Naive thymus-derived CD8-positive, alpha-beta T cell (primary cell): Measurements from ENCODE around the gene ZNF117. TPM values are rescaled to one million over a fixed set of nuclear protein-coding genes. Genes with fewer than 3 reads are reported as not detected.
A peak's percentile ranks its signal among the peaks of the same experiment; 100 is the strongest.
"Not testable (repeated sequence)": the region's sequence is repeated elsewhere in the genome, so short reads cannot be mapped to it uniquely, and the experiment has no call there.

Experiments used
- ATAC-seq, 2 donors: fragments of 150-1000 bp; cut with Tn5 transposase in 1 of 2; sonication (Bioruptor Pico), chemical (Tn5 transposase) in 1 of 2; 1 replicate in 1 of 2; 2 replicates in 1 of 2; pipeline ENCODE4 v1.10.0; 2021; ENCODE audit warnings: mild to moderate bottlenecking in 2 of 2, moderate library complexity in 2 of 2
- POLR2A ChIA-PET: fragments of 350-600 bp; sonication (Branson Sonifier 250); formaldehyde crosslinking; loops from one replicate; lab custom pipeline; 2021; ENCODE audit warnings: antibody characterized with exemption; lab: Charles Lee
- DNase-seq, 10 donors: peaks; one replicate each; pipeline versions ENCODE4 v3.0.0 to v3.0.0-alpha.2; 2020 to 2022
- H3K27ac Mint-ChIP-seq, 10 donors: one replicate each; pipeline ENCODE4 v1.8.0; 2020 to 2022; ENCODE audit warnings: mild to moderate bottlenecking in 10 of 10, mixed read lengths in 10 of 10, moderate library complexity in 4 of 10, inconsistent platforms in 1 of 10
- H3K27me3 Mint-ChIP-seq, 5 donors: one replicate each; pipeline ENCODE4 v1.8.0; 2021 to 2022; ENCODE audit warnings: mixed read lengths in 5 of 5
- H3K36me3 Mint-ChIP-seq, 3 donors: one replicate each; pipeline ENCODE4 v1.8.0; 2020 to 2022; ENCODE audit warnings: mixed read lengths in 3 of 3, mild to moderate bottlenecking in 2 of 3, inconsistent platforms in 1 of 3
- H3K4me1 Mint-ChIP-seq, 4 donors: one replicate each; pipeline ENCODE4 v1.8.0; 2021 to 2022; ENCODE audit warnings: mixed read lengths in 4 of 4
- H3K4me3 Mint-ChIP-seq, 10 donors: one replicate each; pipeline ENCODE4 v1.8.0; 2020 to 2022; ENCODE audit warnings: mild to moderate bottlenecking in 10 of 10, mixed read lengths in 10 of 10, moderate library complexity in 6 of 10, inconsistent platforms in 1 of 10
- H3K9me3 Mint-ChIP-seq, 9 donors: one replicate each; pipeline ENCODE4 v1.8.0; 2020 to 2022; ENCODE audit warnings: mixed read lengths in 9 of 9, mild to moderate bottlenecking in 3 of 9, inconsistent platforms in 1 of 9, moderate library complexity in 1 of 9
- polyA plus RNA-seq, 3 donors: library from polyadenylated mRNA; unstranded; fragments of 300-500 nt; fragmentation: Illumina TruSeq; gene quantifications; one replicate each; pipeline ENCODE4 v1.2.3, GENCODE V29; 2021
- total RNA-seq, 8 experiments: library from RNA in 2 of 8; stranded (reverse) in 2 of 8; gene quantifications; one replicate each; pipeline ENCODE4 v1.2.3 and lab custom pipeline; 2021 to 2026

The ZNF117 gene
- total and polyA plus RNA-seq, 5 experiments from 2014 or later, result 0.13 to 5.9 (median 0.44) TPM

- Mint-ChIP-seq H3K9me3 (peaks cover 35 to 97% (median 74%) of the 10 kb centered on the region in 9 donors), H3K27ac (no peak overlapping the region), H3K4me3 (no peak overlapping the region), H3K27me3 (no peaks in the 10 kb centered on the region), H3K36me3 (peaks cover 28 to 83% (median 80%) of the 10 kb centered on the region in 3 donors), H3K4me1 (no peaks in the 10 kb centered on the region)
- POLR2A ChIA-PET, result no interaction called here
- DNase-seq (no peak), ATAC-seq (no peak)
Measured at GRCh38 chr7:64990216-64990615, 620 bp downstream of the ZNF117 start.

GRCh38 chr7:64978497-64979203 is 12.2 kb downstream of the ZNF117 start:
- Mint-ChIP-seq H3K9me3 (peaks cover 32 to 96% (median 63%) of the 10 kb centered on the region in 9 donors), H3K27me3 (no peaks in the 10 kb centered on the region), H3K4me3 (no peak overlapping the region), H3K36me3 (peaks cover 38 to 77% (median 63%) of the 10 kb centered on the region in 3 donors), H3K4me1 (no peaks in the 10 kb centered on the region), H3K27ac (no peak overlapping the region)
- ATAC-seq, result no peak
- POLR2A ChIA-PET, result no interaction called here
- no peak for DNase-seq

GRCh38 chr7:64965594-64965993 is 25.2 kb downstream of the ZNF117 start:
- Mint-ChIP-seq H3K36me3 (peaks cover 0 to 18% (median 9%) of the 10 kb centered on the region in 3 donors), H3K27ac (no peak overlapping the region), H3K9me3 (peaks cover 0 to 52% (median 30%) of the 10 kb centered on the region in 9 donors), H3K4me1 (no peaks in the 10 kb centered on the region), H3K27me3 (peaks cover 0 to 18% (median 3%) of the 10 kb centered on the region in 5 donors), H3K4me3 (no peak overlapping the region)
- POLR2A ChIA-PET, result no interaction called here
- no peak for DNase-seq
- ATAC-seq, result no peak

- POLR2A ChIA-PET, result no interaction called here
- Mint-ChIP-seq H3K9me3 (peaks cover 0 to 29% (median 10%) of the 10 kb centered on the region in 9 donors), H3K36me3 (peaks cover 0 to 11% (median 7%) of the 10 kb centered on the region in 3 donors), H3K27me3 (peaks cover 0 to 38% (median 3%) of the 10 kb centered on the region in 5 donors), H3K4me3 (no peak overlapping the region), H3K27ac (no peak overlapping the region), H3K4me1 (no peaks in the 10 kb centered on the region)
- ATAC-seq (no peak), DNase-seq (no peak)
Measured at GRCh38 chr7:64959072-64959747, 31.6 kb downstream of the ZNF117 start.

GRCh38 chr7:64951250-64951848 is 39.5 kb downstream of the ZNF117 start:
- peak in 1 of 2 donors; percentile 49 for ATAC-seq
- POLR2A ChIA-PET, result interaction anchor here (1.6 kb wide), 1 partner anchor 55 kb away, joined by 3 read pairs; the partner anchor contains the start of gene ERV3-1
- peak in 5 of 10 donors; percentile 16 to 56 (median 54) for DNase-seq

GRCh38 chr7:64950673-64951072 is 40.2 kb downstream of the ZNF117 start:
- peaks cover 16 to 47% (median 43%) of the 10 kb centered on the region in 5 donors for H3K27me3 Mint-ChIP-seq
- DNase-seq, H3K9me3 Mint-ChIP-seq, ATAC-seq, H3K4me3 Mint-ChIP-seq, H3K4me1 Mint-ChIP-seq, H3K36me3 Mint-ChIP-seq, POLR2A ChIA-PET: not testable (repeated sequence)
- peak overlapping the region in 1 of 10 donors; percentile 29 for H3K27ac Mint-ChIP-seq

More at GRCh38 chr7:64951250-64951848, 39.5 kb downstream of the ZNF117 start:
- no peaks in the 10 kb centered on the region for H3K36me3 Mint-ChIP-seq
- H3K4me3 Mint-ChIP-seq, result no peak overlapping the region
- H3K4me1 Mint-ChIP-seq, result peaks cover 1 to 7% (median 6%) of the 10 kb centered on the region in 4 donors
- H3K27me3 Mint-ChIP-seq, result peaks cover 11 to 40% (median 36%) of the 10 kb centered on the region in 5 donors
- no peak overlapping the region for H3K27ac Mint-ChIP-seq
- H3K9me3 Mint-ChIP-seq, result no peaks in the 10 kb centered on the region

GRCh38 chr7:64948774-64949173 is 42.1 kb downstream of the ZNF117 start:
- H3K36me3 Mint-ChIP-seq, H3K4me1 Mint-ChIP-seq, ATAC-seq, H3K9me3 Mint-ChIP-seq, DNase-seq, H3K4me3 Mint-ChIP-seq, POLR2A ChIA-PET, H3K27ac Mint-ChIP-seq: not testable (repeated sequence)
- peaks cover 19 to 58% (median 50%) of the 10 kb centered on the region in 5 donors for H3K27me3 Mint-ChIP-seq

GRCh38 chr7:64947252-64948000 is 43.4 kb downstream of the ZNF117 start:
- peaks cover 19 to 60% (median 50%) of the 10 kb centered on the region in 5 donors for H3K27me3 Mint-ChIP-seq
- peak overlapping the region in 6 of 10 donors; percentile 39 to 71 (median 44) for H3K4me3 Mint-ChIP-seq

GRCh38 chr7:64946772-64947171 is 44.1 kb downstream of the ZNF117 start:
- H3K27ac Mint-ChIP-seq, result peak overlapping the region in 1 of 10 donors; percentile 34
- DNase-seq, result peak in 1 of 10 donors; percentile 11
- ATAC-seq, result no peak
- peaks cover 0 to 6% (median 0%) of the 10 kb centered on the region in 9 donors for H3K9me3 Mint-ChIP-seq
- H3K4me1 Mint-ChIP-seq, result peaks cover 1 to 7% (median 6%) of the 10 kb centered on the region in 4 donors
- H3K4me3 Mint-ChIP-seq, result no peak overlapping the region
- POLR2A ChIA-PET, result no interaction called here
- H3K36me3 Mint-ChIP-seq, result no peaks in the 10 kb centered on the region
- peaks cover 19 to 60% (median 50%) of the 10 kb centered on the region in 5 donors for H3K27me3 Mint-ChIP-seq

More at GRCh38 chr7:64947252-64948000, 43.4 kb downstream of the ZNF117 start:
- no peaks in the 10 kb centered on the region for H3K36me3 Mint-ChIP-seq
- H3K9me3 Mint-ChIP-seq, result peaks cover 0 to 2% (median 0%) of the 10 kb centered on the region in 9 donors
- ATAC-seq (no peak), DNase-seq (no peak)
- H3K27ac Mint-ChIP-seq, result no peak overlapping the region
- POLR2A ChIA-PET, result no interaction called here
- H3K4me1 Mint-ChIP-seq, result peaks cover 1 to 7% (median 6%) of the 10 kb centered on the region in 4 donors

GRCh38 chr7:64945503-64946175 is 45.2 kb downstream of the ZNF117 start:
- no peak for ATAC-seq
- H3K4me1 Mint-ChIP-seq, result peaks cover 1 to 7% (median 4%) of the 10 kb centered on the region in 4 donors
- H3K4me3 Mint-ChIP-seq, result no peak overlapping the region
- peaks cover 0 to 9% (median 0%) of the 10 kb centered on the region in 9 donors for H3K9me3 Mint-ChIP-seq
- H3K27me3 Mint-ChIP-seq, result peaks cover 19 to 55% (median 45%) of the 10 kb centered on the region in 5 donors
- no peaks in the 10 kb centered on the region for H3K36me3 Mint-ChIP-seq
- no peak overlapping the region for H3K27ac Mint-ChIP-seq
- POLR2A ChIA-PET, result no interaction called here
- DNase-seq, result no peak

- H3K36me3 Mint-ChIP-seq, H3K27ac Mint-ChIP-seq, H3K9me3 Mint-ChIP-seq, H3K4me1 Mint-ChIP-seq, ATAC-seq, H3K4me3 Mint-ChIP-seq, POLR2A ChIA-PET, DNase-seq: not testable (repeated sequence)
- peaks cover 19 to 49% (median 41%) of the 10 kb centered on the region in 5 donors for H3K27me3 Mint-ChIP-seq
Measured at GRCh38 chr7:64944667-64945502, 46.0 kb downstream of the ZNF117 start.
